ENCODE data around the gene RIOK1.

RIOK1 gene

DNA sequence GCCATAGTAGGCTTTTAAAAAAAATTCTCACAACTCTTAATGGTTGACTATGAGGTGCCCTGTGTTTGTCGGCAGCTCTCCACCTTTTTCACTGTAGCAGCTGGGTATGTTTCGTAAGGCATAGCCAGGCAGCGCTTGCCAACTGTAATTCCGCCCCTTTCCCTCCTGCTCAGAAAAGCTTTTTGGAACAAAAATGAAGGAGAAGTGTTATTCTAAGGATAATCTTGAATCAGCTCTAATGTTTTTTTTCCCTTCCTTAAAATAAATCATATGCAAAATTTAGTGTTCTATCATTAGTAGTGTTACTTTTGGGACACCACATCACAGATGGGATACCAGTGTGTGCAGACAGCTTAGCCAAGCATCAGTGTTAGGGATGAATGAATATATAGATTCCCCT, 21.2 kb downstream of the RIOK1 start:
- no peak for DNase-seq

DNA sequence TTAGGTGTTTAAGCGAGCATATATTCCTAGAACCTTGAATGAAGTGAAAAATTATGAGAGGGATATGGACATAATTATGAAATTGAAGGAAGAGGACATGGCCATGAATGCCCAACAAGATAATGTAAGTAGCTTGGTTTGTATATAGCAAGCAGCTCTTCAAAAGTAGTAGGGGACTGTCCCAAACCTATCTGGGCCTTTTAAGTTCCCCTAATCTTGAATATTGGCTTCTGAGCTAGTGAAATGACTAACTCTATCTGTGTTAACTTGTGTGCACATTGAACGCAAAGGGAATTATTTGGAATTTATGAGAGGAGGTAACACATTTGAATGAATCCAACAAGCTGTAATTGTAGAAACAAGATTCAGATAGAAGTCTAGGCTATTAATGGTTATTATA, 21.7 kb downstream of the RIOK1 start:
- DNase-seq = no peak

DNA sequence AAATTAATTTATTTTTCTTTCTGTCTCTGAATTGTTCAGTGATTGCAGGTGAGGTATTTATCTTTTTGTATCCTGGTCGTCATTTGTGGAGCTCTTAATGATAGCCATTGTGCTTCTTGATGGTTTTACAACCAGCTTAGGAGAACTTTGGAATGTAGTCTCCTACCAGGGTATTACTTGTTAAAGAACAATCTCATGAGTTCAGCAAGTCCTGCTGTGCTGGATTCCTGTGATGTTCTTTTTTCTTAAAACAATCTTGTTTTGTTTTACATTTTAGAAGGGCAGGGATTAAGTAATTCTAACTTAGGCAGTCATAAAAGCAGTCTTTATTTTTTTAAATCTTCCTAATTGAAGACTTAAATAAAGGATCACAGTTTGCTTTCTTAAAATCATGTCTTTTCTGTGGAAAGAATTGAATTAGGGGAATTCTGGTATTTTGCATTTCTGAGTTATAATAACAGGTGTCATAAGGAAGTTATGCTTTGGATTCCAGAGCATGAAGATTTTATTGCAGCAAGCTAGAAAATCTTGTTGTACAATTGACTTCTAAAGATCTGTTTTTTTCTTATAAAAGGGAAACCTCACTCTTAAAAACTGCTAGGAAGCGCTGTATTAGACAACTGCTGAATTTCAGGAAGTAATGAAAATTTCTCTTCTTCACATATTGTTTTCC, 23.7 kb downstream of the RIOK1 start:
- no peak for DNase-seq

DNA sequence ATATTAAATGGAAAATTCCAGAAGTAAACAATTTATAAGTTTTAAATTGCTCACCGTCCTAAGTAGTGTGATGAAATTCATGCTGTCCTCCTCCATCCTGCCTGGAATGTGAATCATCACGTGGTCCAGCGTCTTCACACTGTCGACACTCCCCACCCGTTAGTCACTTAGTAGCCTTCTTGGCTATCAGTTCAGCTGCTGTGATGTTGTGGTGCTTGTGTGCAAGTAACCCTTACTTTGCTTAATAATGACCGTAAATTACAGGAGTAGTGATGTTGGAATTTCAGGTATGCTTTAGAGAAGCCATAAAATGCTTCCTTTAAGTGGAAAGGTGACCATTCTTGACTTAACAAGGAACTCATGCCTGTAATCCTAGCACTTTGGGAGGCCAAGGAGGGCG, 25.2 kb downstream of the RIOK1 start:
- no peak for DNase-seq

DNA sequence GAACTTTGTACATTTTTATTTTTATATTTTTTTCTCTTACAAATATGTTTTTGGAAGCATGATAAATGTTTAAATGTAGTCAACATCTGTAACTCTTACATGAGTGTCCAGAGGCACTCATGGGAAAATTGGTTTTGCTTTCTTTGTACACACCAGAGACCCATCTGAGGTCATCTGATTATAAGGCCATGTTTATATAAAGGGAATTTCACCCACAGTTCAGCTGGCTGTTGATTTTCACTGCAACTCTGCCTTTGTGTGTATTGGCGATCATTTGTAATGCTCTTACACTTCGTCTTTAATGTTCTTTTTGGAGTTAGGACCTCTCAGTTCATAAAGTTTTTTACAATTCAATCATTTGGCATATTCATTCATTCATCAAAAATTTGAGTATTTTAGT, 28.1 kb downstream of the RIOK1 start:
- DNase-seq = no peak

DNA sequence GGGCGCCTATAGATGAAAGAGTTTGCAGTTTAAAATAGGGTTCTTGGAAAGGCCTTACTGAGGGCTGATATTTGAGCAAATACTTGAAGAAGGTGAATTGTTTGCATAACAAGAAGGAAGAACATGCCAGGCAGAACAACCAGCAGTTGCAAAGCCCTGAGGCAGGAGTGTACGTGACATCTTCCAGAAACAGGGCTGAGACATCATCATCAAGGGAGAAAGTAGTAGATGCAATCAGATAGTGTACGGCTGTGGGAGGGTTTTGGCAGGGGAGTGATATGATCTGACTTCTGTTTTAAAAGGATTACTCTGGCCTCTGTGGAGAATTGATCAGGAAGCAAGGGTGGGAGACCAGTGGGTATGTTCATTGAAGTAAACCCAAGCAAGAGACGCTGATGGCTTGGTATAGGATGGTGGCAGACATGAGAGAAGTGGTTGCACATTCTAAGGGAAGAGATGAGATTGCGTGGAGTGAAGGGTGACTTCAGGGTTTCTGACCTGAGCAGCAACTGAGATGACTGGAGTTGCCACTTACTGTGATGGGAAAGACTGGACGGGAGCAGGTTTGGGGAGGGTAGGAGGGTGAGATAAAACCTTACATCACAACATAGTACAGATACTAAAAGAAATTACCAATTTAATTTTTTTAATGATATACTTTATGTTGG, 28.8 kb downstream of the RIOK1 start:
- no peak for DNase-seq

DNA sequence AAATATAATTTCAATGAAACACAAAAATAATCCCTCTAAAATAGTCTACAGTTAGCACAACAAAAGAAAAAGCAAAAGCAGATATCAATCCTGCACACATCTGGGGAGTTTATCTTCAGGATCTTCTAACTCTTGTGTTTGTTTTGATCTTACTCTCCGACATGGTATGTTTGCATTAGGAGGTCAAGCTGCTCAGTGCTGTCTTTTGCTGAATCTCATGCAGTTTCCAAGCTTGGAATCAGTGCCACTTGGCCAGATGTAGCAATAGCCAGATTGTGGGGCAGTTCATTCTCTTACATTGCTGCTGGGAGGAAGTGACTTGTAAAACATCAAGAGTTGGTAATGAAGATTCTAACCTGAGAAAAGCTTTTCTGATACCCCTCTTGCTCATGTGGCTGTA, 29.5 kb downstream of the RIOK1 start:
- no peak for DNase-seq

DNA sequence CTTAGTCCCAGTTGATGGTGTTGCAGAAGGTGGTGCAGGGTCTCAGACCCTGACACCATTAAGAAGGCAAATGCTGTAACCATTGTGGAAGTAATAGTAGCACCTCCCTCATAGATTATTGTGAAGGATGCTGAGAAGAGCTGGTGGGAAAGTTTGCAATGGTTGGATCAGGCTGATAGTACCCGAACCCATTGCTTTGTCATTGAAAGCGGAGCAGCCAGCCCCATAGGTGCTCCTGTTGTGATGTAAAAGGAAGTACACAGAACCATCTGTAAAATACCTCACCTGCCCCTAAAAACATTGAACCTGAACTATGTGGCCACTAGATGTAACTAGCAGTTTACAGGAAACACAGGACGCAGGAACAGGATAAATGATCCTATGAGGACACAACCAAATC, 31.5 kb downstream of the RIOK1 start:
- no peak for DNase-seq

DNA sequence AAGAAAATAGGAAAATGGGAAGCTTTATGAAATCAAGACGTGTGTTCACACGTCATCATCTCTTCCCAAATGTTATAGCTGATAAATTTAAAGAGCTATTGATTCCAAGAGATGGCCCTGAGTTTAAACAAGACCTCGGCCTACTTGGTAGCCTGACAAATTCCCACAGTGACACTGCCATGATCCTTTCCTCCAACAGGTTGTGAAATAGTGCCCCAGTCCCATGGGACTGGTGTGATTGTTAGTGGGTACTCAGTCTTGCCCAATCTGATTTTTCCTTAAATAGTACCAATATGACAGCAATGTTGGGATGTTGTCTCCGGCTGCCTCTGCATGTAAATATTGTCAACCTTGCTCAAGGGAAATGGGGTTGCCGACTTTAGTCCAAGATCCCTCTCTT, 34.5 kb downstream of the RIOK1 start:
- DNase-seq = no peak

DNA sequence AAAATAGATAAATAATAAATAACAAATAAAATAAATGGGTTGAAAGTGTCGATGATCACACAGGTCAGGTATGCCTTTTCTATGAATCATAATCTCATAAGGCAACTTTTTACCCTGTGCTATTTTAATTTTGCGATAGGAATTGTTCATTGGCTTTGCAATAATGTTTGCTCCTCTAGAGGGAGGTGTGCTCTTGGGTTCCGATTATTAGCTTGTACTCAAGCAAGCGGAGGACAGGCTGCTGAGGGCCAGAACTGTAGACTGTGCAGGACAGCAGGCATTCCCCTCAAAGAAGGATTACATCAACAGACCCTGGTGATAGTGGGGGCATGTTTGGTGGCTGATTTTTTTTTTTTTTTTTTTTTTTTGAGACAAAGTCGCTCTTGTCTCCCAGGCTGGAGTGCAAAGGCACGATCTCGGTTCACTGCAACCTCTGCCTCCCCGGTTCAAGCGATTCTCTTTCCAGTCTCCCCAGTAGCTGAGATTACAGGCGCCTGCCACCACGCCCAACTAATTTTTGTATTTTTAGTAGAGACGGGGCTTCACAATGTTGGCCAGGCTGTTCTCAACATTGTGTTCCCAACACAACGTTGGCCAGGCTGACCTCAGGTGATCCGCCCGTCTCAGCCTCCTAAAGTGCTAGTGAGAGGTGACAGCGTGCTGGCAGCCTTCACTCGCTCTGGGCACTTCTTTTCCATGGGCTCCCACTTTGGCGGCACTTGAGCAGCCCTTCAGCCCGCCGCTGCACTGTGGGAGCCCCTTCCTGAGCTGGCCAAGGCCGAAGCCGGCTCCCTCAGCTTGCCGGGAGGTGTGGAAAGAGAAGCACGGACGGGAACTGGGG, 35.6 kb downstream of the RIOK1 start:
- DNase-seq = no peak

DNA sequence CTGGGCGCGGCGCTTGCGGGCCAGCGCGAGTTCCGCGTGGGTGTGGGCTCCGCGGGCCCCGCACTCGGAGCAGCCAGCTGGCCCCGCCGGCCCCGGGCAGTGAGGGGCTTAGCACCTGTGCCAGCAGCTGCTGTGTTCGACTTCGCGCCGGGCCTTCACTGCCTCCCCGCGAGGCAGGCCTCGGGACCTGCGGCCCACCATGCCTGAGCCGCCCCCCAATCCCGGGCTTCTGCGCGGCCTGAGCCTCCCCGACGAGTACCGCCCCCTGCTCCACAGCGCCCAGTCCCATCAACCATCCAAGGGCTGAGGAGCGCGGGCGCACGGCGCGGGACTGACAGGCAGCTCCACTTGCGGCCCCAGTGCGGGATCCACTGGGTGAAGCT, 36.2 kb downstream of the RIOK1 start:
- DNase-seq = no peak

DNA sequence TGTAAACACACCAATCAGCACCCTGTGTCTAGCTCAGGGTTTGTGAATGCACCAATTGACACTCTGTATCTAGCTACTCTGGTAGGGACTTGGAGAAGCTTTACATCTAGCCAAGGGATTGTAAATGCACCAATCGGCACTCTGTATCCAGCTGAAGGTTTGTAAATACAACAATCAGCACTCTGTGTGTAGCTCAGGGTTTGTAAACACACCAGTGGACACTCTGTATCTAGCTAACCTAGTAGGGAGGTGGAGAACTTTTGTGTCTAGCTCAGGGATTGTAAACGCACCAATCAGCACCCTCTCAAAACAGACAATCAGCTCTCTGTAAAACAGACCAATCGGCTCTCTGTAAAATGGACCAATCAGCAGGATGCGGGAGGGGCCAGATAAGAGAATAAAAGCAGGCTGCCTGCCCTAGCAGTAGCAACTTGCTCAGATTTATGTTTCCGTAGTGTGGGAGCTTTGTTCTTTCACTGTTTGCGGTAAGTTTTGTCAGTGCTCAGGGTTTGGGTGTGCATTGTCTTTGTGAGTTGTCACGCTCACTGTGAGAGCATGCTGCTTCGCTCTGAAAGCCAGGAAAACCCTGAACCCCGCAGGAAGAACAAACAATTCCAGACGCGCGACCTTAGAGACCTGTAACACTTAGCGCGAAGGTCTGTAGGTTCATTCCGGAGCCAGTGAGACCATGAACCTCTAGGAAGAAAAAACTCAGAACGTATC, 37.0 kb downstream of the RIOK1 start:
- DNase-seq = no peak

DNA sequence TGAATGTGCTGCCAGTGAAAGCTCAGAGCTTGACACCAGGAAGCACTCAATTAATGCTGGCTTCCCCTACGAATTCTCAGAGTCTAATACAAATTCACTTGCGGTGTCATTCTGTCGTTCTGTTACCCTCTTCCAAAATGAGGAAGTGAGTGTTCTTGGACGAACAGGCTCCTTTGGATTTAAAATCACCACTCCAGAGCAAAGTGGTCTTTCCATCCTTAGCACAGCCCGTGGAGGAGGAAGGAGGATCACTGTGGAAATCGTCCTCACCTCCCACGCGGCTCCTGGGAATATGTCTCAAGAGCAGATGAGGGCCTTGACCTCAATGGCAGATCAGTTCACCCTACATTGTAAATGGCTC, 41.7 kb downstream of the RIOK1 start:
- no peak for DNase-seq

DNA sequence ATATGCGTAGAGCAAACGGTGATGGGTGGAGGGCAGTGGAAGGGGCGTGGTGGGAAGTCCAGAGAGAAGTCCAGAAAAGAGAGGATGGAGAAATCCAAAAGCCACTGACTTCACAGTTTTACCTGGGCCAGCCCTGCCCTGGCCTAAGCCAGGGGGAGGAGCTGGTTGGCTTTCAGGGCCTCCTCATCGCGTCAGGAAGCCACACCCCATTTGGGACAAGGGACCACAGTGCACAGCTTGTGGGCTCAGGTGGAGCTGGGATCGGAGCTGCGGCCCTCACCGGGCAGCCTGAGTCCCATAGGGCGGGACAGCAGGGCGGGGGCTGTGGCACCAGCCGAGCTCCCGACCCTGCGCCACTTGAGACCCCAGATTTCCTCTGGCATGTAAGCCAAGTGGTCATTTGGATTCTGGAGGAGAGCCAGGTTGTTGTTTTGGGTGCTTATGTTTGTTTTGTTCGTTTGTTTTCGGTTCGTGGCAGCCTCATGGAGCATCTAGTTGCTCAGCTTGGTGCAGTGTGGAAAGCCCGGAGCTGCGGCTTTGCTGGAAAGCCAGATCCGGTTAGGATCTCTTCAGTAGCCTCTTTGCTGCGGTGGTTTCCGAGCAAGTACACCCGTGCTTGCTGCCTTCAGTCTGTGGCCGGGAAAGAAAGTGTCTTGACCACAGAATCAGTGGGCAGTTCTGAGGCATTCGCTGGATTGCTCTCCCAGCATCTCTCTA, 42.2 kb downstream of the RIOK1 start:
- no peak for DNase-seq

DNA sequence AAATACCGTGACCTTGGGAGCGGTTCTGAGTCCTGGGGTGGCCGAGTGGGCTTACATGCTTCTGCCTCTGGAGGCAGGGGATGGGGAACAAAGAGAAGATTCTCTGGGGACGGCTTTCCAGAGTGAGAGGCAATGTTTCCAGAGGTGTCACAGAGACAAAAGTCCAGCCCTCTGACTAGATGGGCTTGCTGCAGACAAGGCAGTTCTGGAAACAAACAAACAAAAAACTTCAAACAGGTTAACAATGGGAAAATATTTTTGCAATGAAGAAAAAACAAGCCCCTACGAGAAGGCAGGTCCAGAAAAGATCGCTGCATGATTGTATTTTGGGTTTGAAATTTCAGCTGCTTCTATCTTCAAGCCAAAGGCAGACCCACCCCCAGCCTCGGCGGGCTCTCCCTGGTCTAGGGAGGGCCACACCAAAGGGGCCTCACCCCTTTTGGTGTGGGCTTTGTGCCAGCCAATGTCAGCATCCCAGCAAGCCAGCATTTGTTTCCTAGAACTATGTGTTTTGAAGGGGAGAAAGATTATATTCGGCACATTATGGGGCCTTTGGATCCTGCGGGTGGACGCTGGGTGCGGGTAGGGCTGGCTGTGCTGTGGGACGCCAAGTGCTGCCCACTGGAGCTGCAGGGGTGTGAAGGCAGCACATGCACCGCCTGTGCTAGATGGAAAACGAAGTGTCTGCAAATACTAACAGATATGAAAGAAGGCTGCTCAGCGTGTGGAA, 42.9 kb downstream of the RIOK1 start:
- no peak for DNase-seq

DNA sequence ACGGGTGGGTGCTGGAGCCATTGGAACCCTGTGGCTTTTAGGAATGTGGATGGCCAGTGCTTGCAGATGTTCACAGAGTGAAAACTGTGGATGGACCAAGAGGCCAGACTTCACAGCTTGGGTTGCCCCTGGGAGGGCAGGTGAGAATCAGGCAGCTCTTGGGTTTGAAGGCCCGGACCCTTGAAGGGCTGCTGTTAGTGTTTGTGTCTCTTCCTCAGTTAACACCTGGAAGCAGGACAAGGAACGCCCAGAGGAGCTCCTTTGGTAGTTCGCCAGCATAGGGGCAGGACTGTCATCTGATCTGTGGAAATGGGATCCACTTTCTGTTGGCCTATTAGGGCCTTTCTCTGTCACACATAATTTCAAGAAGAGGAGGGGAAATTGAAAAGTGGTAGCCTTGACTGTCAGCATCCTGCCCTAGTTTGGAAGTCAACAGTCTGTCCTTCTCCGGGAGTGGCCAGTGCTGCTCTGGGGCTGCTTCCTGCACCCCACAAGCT, 43.6 kb downstream of the RIOK1 start:
- no peak for DNase-seq

DNA sequence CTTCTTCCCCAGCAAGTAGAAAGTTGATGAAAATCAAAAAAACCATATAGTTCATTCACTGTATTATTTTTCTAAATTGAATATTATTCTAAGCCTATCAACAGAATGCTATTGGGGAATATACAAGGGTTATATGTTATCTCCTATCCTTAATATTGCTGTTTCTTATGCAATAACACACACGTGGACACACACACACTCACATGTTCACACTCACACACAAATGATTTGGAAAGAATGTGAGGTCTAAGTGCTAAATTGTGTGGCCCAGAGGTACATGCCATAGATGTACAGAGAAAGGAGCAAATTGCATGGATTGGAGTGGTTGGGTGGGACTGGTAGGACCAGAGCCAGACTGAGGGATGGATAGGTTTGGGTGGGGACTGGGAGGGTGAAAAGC, 45.1 kb downstream of the RIOK1 start:
- no peak for DNase-seq

DNA sequence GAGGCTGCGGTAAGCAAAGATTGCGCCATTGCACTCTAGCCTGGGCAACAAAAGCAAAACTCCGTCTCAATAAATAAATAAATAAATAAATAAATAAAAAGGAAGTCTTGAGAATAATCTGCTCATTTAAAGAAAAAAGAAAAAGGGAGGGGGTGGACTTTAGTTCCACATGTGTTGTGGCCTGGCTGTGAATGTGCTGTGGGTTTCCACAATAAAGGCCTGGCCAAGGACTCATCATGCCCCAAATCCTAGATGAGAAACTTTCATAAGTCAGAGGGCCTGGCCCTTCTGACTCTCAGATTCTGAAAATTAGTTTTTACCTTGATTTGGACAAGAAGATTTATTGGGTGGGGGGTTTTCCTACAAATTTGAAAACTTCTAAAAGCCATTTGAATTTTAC, 48.4 kb downstream of the RIOK1 start:
- DNase-seq = no peak

DNA sequence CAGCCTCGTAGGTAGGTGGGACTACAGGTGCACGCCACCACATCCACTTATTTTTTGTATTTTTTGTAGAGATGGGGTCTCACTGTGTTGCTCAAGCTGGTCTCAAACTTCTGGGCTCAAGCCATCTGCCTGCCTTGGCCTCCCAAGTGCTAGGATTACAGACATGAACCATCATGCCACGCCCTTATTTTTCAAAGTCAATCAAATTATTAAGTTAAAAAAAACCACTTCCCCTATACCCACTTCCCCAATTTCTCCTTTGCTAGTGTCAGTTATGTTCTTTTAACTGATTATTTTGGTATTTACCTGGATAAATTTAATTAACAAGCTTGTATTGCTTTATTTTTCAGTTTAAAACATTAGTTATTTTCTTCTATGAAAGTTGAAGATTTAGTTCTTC, 49.6 kb downstream of the RIOK1 start:
- DNase-seq = no peak

DNA sequence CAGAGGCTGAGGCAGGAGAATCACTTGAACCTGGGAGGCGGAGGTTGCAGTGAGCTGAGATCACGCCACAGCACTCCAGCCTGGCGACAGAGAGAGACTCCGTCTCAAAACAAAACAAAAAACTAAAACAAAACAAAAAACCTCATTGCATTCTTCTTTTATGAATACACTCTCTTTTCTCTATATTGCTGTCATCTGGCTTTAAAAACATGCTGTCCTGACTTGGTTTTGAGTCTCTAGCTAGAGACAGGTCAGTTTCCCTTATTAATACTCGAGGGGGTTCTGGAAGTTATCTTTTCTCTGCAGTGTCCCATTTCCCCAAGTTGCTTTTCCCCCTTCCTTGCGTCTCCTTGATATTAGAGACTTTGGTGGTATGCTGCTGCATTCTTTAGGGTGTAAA, 50.9 kb downstream of the RIOK1 start:
- no peak for DNase-seq

DNA sequence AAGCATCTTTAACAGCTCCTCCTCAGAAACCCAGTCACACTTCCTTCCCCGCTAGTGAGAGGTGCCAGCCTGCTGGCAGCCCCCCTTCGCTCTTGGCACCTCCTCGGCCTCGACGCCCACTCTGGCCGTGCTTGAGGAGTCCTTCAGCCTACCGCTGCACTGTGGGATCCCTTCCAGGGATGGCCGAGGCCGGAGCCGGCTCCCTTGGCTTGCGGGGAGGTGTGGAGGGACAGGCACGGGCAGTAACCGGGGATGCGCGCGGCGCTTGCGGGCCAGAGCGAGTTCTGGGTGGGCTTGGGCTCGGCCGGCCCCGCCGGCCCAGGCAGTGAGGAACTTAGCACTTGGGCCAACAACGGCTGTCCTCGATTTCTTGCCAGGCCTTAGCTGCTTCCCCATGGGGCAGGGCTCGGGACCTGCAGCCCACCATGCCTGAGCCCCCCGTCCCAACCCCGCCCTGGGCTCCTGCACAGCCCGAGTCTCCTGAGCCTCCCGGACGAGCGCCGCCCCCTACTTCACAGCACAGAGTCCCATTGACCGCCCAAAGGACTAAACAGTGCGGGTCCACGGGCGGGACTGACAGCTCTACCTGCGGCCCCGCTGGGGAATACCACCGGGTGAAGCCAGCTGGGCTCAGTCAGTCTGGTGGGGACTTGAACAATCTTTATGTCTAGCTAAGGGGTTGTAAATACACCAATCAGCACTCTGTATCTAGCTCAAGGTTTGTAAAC, 51.6 kb downstream of the RIOK1 start:
- no peak for DNase-seq

Data from CD4-positive, alpha-beta T cell treated with Interferon alpha-2 for 1 hour (primary cell).